IPS-18c (cell line): ENCODE results near the gene MUC5B.
"Not testable (repeated sequence)": the region's sequence is repeated elsewhere in the genome, so short reads cannot be mapped to it uniquely, and the experiment has no call there.

Source experiments
- H3K4me3 ChIP-seq: 2 replicates; pipeline ENCODE4 v1.7.0; 2013; ENCODE audit warnings: low read depth, mild to moderate bottlenecking, low read length, moderate library complexity; ENCODE audit not compliant: insufficient read depth
- H3K9me3 ChIP-seq: one replicate; pipeline ENCODE4 v1.6.1; 2013; ENCODE audit warnings: mild to moderate bottlenecking, low read length, moderate library complexity; ENCODE audit not compliant: control insufficient read depth, insufficient read depth

MUC5B gene

DNA sequence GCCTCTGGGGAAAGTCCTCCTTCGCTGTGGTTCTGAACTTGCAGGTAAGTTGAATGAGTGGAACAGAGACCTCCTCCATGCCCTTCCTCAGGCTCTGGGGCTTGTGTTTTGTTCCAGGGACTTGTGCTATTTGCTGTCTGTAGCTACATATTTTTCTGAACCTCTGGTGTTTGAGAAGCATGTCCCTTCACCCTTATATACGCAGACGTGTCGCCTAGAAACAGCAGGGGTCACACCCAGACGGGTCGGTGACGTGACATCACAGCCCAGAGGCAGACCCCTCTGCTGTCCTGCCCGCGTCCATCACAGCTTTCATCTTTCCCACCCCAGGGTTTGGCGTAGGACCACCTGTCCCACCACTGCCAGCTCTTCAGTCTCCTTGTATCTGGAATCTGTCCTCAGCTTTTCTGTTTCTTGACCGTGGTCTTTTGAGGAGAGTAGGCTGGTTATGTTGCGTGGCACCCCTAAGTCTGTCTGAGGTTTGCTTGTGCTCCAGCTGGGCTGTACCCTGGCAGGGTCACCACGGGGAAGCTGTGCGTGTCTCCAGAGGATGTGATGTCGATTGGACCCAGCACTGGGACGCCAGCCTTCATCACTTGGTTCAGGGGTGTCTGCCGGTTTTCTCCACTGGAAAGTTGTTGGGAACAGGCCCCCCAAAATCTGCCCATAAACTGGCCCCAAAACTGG, 13.4 kb upstream of the MUC5B start:
- no peak overlapping the region for H3K4me3 ChIP-seq
- H3K9me3 ChIP-seq, result no peaks in the 10 kb centered on the region

- no peak overlapping the region for H3K4me3 ChIP-seq
- H3K9me3 ChIP-seq, result no peaks in the 10 kb centered on the region
Measured at GRCh38 chr11:1211838-1212237, 11.0 kb upstream of the MUC5B start.

- not testable (repeated sequence) for H3K9me3 ChIP-seq, H3K4me3 ChIP-seq
Measured at GRCh38 chr11:1215826-1216225, 7.0 kb upstream of the MUC5B start.

DNA sequence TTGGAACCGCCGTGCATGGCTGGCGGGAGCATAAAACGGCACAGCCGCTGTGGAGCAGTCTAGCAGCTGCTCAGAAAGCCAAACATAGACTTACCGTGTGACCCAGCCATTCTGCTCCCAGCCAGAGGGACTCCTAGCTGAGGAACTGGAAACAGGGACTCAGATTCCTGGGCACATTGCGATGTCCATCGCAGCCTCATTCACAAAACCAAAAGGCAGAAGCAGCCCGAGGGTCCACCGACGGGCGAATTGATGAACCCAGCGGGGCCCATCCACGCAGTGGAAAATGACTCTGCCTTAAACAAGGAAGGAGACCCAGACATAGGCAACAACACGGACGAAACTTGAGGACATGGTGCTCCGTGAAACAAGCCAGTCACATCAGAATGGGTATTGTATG, 5.7 kb upstream of the MUC5B start:
- H3K9me3 ChIP-seq, result no peaks in the 10 kb centered on the region

DNA sequence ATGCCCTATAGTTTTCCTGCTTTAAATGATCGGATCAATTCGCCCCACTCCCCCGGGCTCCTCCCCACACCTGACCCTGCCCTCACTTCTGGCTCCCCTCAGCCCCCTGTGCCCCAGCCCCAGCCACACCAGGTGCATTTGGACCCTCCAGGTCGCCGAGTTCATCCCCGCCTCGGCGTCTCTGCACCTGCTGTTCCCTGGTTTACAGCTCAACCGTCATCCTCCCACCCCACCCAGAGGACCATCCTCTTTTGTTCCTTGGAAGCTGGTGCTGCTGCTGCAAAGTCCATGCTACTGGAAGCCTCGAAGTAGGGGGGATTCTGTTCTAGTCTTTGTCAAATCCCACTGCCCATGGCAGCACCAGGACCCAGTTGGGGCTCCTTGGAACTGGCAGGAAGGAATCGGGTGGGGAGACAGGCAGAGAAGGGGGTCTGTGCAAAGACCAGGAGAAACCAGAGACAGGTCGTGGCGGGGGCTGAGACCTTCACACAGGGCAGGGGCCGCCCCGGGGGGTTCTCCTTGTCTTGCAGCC, 4.5 kb upstream of the MUC5B start:
- no peaks in the 10 kb centered on the region for H3K9me3 ChIP-seq
- no peak overlapping the region for H3K4me3 ChIP-seq

More for the DNA sequence above, 5.7 kb upstream of the MUC5B start:
- H3K4me3 ChIP-seq, result no peak overlapping the region

- H3K9me3 ChIP-seq, result no peaks in the 10 kb centered on the region
Measured at GRCh38 chr11:1218788-1219445, 3.9 kb upstream of the MUC5B start.

DNA sequence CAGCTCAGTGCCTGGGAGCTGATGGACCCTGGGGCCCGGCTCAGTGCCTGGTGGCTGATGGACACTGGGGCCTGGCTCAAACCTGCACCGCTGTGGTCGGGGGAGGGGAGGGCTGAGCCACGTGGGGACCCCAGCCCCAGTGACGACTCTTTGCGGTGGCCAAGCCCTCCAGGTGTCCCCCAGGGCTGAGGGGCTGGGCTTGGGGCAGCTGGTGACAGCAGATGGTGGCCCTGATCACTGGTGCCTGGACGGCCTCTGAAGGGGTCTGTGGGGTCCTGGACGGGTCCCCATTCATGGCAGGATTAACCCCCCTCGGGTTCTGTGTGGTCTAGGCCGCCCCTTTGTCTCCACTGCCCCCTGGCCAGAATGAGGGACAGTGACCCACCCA, 3.4 kb upstream of the MUC5B start:
- peaks cover 2% of the 10 kb centered on the region for H3K9me3 ChIP-seq
- no peak overlapping the region for H3K4me3 ChIP-seq

More at GRCh38 chr11:1218788-1219445, 3.9 kb upstream of the MUC5B start:
- H3K4me3 ChIP-seq, result no peak overlapping the region

- Histone ChIP-seq H3K9me3 (peaks cover 2% of the 10 kb centered on the region), H3K4me3 (no peak overlapping the region)
Measured at GRCh38 chr11:1219834-1220815, 2.7 kb upstream of the MUC5B start.

DNA sequence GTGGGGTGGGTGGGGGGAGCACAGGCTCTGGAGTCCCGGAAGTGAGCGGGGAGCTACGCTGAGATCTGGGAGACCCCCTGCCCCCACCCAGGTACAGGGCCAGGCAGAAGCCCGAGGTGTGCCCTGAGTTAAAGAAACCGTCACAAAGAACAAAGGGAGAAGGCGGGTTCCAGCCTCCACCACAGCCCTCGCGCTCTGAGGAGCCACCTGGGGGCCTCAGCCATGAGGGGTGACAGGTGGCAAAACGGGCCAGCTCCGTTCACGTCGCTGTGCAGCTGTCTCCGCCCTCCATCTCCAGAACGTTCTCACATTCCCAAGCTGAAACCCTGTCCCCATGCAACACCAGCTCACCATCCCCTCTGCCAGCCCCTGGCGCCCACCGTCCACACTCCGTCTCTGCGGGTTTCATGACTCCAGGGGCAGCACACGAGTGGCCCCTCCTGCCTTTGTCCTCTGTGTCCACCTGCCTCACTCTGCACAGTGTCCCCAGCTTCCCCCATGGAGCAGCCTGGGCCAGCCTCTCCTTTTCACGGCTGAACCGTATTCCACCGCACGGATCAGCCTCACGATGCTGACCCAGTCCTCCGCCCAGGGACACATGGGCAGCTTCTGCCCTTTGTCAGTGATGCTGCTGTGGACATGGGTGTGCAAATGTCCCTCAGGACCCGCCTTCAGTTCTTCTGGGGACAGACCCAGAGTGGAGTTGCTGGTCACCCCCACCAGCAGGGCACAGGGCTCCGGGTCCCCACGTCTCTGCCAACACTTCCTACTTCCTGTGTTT, 1.7 kb upstream of the MUC5B start:
- peaks cover 2% of the 10 kb centered on the region for H3K9me3 ChIP-seq
- H3K4me3 ChIP-seq, result no peak overlapping the region

DNA sequence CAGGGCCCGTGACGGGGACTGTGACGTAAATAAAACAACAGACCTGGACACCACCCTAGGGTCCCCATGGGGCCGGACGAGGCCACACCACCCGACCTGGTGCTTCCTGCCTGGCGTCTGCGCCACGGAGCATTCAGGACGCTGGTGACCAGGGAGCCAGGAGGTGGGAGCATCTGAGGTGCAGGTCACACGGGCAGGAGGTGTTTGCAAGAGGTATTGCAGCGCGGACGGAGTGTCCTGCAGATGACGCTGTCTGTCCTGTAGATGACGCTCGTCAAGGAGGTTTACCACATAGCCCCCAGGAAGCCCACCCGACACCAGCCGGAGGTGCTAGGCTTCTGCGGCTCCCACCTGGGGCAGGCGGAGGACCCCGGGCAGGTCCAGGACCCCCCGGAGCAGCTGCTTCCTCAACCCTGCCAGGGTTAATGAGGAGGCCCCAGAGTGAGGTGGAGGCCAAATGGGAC, 986 bp upstream of the MUC5B start:
- Histone ChIP-seq H3K9me3 (peaks cover 2% of the 10 kb centered on the region), H3K4me3 (no peak overlapping the region)

- Histone ChIP-seq H3K9me3 (peaks cover 2% of the 10 kb centered on the region), H3K4me3 (no peak overlapping the region)
Measured at GRCh38 chr11:1223346-1224110, 662 bp downstream of the MUC5B start.

- Histone ChIP-seq H3K9me3 (peaks cover 2% of the 10 kb centered on the region), H3K4me3 (no peak overlapping the region)
Measured at GRCh38 chr11:1224111-1224490, 1.2 kb downstream of the MUC5B start.

- no peak overlapping the region for H3K4me3 ChIP-seq
- peaks cover 2% of the 10 kb centered on the region for H3K9me3 ChIP-seq
Measured at GRCh38 chr11:1224491-1225385, 1.9 kb downstream of the MUC5B start.

DNA sequence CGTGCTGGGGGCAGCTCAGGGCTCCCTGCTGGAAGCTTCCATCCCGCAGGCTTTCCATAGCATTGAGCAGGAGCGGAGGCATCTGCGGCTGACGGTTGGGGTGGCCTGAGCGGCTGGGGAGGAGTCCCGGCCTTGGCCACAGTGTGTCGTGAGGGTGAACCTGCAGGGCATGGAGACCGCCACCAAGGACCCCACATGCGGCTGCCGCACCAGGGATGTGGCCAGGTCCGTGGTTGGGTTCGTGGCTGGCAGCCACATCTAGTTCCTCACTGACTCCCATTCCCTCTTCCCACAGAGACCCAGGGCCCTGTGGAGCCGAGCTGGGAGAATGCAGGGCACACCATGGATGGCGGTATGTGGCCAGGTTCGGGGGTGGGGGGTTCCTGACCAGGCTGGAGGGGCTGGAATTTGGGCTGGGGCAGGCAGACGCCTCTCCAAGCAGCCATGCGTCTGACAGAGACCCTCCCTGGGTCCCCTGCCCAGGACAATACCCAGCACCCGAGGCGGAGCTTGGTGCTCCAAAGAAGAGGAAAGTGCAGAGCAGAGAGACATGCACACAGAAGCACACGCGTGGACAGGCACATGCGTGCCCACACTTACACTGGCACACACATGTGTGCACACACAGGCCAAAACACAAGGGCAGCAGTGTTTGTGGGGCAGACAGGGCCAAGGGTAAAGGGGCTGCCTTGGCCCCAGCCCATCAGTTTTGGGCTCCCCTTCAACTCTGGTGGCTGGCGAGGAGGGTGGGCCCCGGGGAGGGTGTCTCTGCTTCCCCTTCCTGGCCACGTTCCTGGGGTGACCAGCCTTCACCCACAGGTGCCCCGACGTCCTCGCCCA, 2.7 kb downstream of the MUC5B start:
- H3K4me3 ChIP-seq, result no peak overlapping the region
- peaks cover 2% of the 10 kb centered on the region for H3K9me3 ChIP-seq
